ENCODE data around the gene DGKA.
"Not testable (repeated sequence)": the region's sequence is repeated elsewhere in the genome, so short reads cannot be mapped to it uniquely, and the experiment has no call there.

The DGKA gene

DNA sequence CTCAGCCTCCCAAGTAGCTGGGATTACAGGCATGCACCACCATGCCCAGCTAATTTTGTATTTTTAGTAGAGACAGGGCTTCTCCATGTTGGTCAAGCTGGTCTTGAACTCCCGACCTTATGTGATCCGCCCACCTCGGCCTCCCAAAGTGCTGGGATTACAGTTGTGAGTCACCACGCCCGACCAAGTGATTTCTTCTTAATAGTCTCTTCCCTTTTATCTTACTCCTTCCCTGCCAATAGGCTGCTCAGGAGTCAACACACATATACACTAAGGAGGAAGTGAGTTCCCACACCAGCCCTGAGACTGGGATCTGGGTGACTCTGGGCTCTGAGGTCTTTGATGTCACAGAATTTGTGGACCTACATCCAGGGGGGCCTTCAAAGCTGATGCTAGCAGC is 72.4 kb downstream of the DGKA start:
- H3K4me1 ChIP-seq (ENCODE audit: control insufficient read depth, low read depth, low read length); H3K27me3 ChIP-seq (ENCODE audit: insufficient read depth, low read length, poor library complexity); H2AK5ac ChIP-seq (ENCODE audit: low read length); H3K4ac ChIP-seq (ENCODE audit: low read depth, low read length); H2BK5ac ChIP-seq (ENCODE audit: low read length); H3K56ac ChIP-seq (ENCODE audit: low read length); H3K23ac ChIP-seq (ENCODE audit: low read length); DNase-seq; H3K79me2 ChIP-seq (ENCODE audit: control insufficient read depth, insufficient read depth, low read length); H3K27ac ChIP-seq (ENCODE audit: low read depth, low read length); H3K79me1 ChIP-seq (ENCODE audit: low read length); H3K4me3 ChIP-seq (ENCODE audit: low read length); H4K8ac ChIP-seq (ENCODE audit: low read depth, low read length); H2BK120ac ChIP-seq (ENCODE audit: low read depth, low read length); H2BK15ac ChIP-seq (replicated peaks; ENCODE audit: low read depth); H3K36me3 ChIP-seq (ENCODE audit: control insufficient read depth, insufficient read depth, low read length); H3K9ac ChIP-seq (ENCODE audit: low read length); H4K5ac ChIP-seq (ENCODE audit: low read length); H3K4me2 ChIP-seq (ENCODE audit: low read length); H3K18ac ChIP-seq (ENCODE audit: low read length): not testable (repeated sequence)
- no CpG with 5 or more reads among the region's 5 CpGs for WGBS (ENCODE audit: extremely low coverage, insufficient coverage, low lambda C conversion rate)
